Ovary (tissue), 9 donors: ENCODE results near the gene DNASE1L3. TPM values are rescaled to one million over a fixed set of nuclear protein-coding genes. Genes with fewer than 3 reads are reported as not detected.
"Not testable (repeated sequence)": the region's sequence is repeated elsewhere in the genome, so short reads cannot be mapped to it uniquely, and the experiment has no call there.

ENCODE experiments used
- DNase-seq, 5 donors: peaks; one replicate each; pipeline ENCODE4 v3.0.0-alpha.2; 2019 to 2020
- H3K27ac ChIP-seq, 2 donors: fragments of 200-600 bp; one replicate each; pipeline versions ENCODE4 v1.5.1 to v1.8.0; 2019 to 2022
- H3K27me3 ChIP-seq: fragments of 200-600 bp; one replicate; pipeline ENCODE4 v1.8.0; 2022
- H3K36me3 ChIP-seq: fragments of 200-600 bp; sonication (generic); one replicate; pipeline ENCODE4 v1.5.1; 2019
- H3K4me1 ChIP-seq: one replicate; pipeline ENCODE4 v1.8.1; 2013; ENCODE audit warnings: mild to moderate bottlenecking, moderate library complexity; ENCODE audit not compliant: insufficient read depth
- H3K4me3 ChIP-seq: fragments of 200-600 bp; sonication (generic); one replicate; pipeline ENCODE4 v1.5.1; 2017
- H3K9me3 ChIP-seq, 2 donors: fragments of 200-600 bp in 1 of 2; sonication (generic) in 1 of 2; one replicate each; pipeline versions ENCODE4 v1.5.1 to v1.8.1; 2013 to 2019; ENCODE audit warnings: mild to moderate bottlenecking in 1 of 2, moderate library complexity in 1 of 2
- EP300 ChIP-seq: sonication (generic); formaldehyde crosslinking; IDR thresholded peaks from one replicate; pipeline ENCODE4 v1.6.1; 2017; ENCODE audit warnings: antibody characterized with exemption
- POLR2A ChIP-seq: fragments of 450-650 bp; IDR thresholded peaks from one replicate; pipeline ENCODE4 v1.6.1; 2017; ENCODE audit warnings: antibody characterized with exemption, mild to moderate bottlenecking, moderate library complexity
- WGBS, 3 donors: extraction: QIAGEN DNeasy Blood & Tissue Kit in 1 of 3; methylation state at CpG; one replicate each; pipeline versions ENCODE4 v1.1.5 to v1.1.7; 2013 to 2017; 5-methylcytosine and 5-hydroxymethylcytosine counted together
- intact Hi-C, 4 donors: fragments of 100-400 bp; cut with DNase I; formaldehyde crosslinking; loops; one replicate each; pipeline versions ENCODE4 v1.11.0 to v1.15.1; 2022 to 2023
- polyA plus RNA-seq, 2 donors: library from polyadenylated mRNA; stranded (reverse); fragments of 200-250 nt in 1 of 2; fragments of 350-450 nt in 1 of 2; fragmentation: Illumina TruSeq in 1 of 2; extraction: RNeasy Lipid Tissue Mini Kit (QIAGEN cat#74804) in 1 of 2; gene quantifications; one replicate each; pipeline ENCODE4 v1.2.3, GENCODE V29; 2013 to 2014
- total RNA-seq, 7 donors: library from RNA; depleted of rRNA in 2 of 7; stranded (reverse); fragments of >200 nt in 2 of 7; fragmentation: NEBNext Ultra II Directional in 3 of 7; extraction: Animal tissue kit (Norgen Biotek cat#: 25700) in 3 of 7; gene quantifications; one replicate each; pipeline versions ENCODE4 v1.1.0 to v1.2.4, GENCODE V29; 2016 to 2023
- TF ChIP-seq, protein P1 (sequence below), 3 donors: fragments of 450-650 bp in 2 of 3; fragments of 200-600 bp in 1 of 3; IDR thresholded peaks; one replicate each; pipeline versions ENCODE4 v1.5.1 to v1.8.0; 2016 to 2022; ENCODE audit warnings: antibody characterized with exemption in 3 of 3, mild to moderate bottlenecking in 1 of 3
- donor health status: DM: no; HTN: no; CAD: no; lungs with moderate emphysema.
- donor health status: DM: no; HTN: no; CAD: no.
- donor health status: Bipolar disorder and iron deficiency.
- donor health status: DM: yes; HTN: yes; CAD: no.
- donor health status: DM: no; HTN: no; CAD: no.
- donor health status: DM: yes; HTN: yes; CAD: no.

Gene DNASE1L3
- total and polyA plus RNA-seq, 9 donors, result 0.48 to 10.3 (median 0.65) TPM; not detected in 2

DNA sequence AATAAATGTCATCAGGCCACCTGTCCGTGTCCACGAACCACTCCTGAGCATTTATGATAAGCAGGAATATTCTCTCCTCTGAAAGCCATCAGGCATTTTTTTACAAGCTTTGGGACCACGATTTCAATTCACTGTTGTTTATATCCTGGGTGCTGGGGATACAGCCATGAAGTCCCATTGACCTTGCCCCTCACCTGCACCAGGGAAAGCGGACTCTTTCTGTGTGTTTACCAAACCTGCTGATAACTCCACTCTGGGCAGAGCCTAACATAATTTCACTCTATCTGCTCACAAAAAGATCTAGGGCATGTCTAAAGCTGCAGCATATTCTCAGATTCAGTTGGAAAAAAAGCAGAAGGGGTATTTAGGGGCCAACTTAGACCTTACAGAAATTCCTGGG is 4.8 kb downstream of the DNASE1L3 start:
- Histone ChIP-seq H3K27ac (no peak overlapping the region), H3K9me3 (no peaks in the 10 kb centered on the region), H3K4me3 (no peak overlapping the region), H3K27me3 (no peaks in the 10 kb centered on the region), H3K36me3 (no peaks in the 10 kb centered on the region), H3K4me1 (no peaks in the 10 kb centered on the region)
- intact Hi-C loops, result no loop called here
- no peak for DNase-seq
- 72 to 79% (median 75%) methylated on average over 4 of the region's 4 CpGs for WGBS, 3 donors
- TF ChIP-seq POLR2A, result no peak
- no peak for TF ChIP-seq EP300
- TF ChIP-seq, protein P1, sequence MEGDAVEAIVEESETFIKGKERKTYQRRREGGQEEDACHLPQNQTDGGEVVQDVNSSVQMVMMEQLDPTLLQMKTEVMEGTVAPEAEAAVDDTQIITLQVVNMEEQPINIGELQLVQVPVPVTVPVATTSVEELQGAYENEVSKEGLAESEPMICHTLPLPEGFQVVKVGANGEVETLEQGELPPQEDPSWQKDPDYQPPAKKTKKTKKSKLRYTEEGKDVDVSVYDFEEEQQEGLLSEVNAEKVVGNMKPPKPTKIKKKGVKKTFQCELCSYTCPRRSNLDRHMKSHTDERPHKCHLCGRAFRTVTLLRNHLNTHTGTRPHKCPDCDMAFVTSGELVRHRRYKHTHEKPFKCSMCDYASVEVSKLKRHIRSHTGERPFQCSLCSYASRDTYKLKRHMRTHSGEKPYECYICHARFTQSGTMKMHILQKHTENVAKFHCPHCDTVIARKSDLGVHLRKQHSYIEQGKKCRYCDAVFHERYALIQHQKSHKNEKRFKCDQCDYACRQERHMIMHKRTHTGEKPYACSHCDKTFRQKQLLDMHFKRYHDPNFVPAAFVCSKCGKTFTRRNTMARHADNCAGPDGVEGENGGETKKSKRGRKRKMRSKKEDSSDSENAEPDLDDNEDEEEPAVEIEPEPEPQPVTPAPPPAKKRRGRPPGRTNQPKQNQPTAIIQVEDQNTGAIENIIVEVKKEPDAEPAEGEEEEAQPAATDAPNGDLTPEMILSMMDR (IDR thresholded peaks at IDR 0.05), result no peak

GRCh38 chr3:58204720-58205119 is 6.1 kb downstream of the DNASE1L3 start:
- no peak for DNase-seq
- no peaks in the 10 kb centered on the region for H3K4me1 ChIP-seq
- H3K9me3 ChIP-seq, result no peaks in the 10 kb centered on the region
- intact Hi-C loops, result no loop called here
- TF ChIP-seq, protein P1 (IDR thresholded peaks at IDR 0.05), result no peak
- TF ChIP-seq EP300, result no peak
- TF ChIP-seq POLR2A, result no peak
- WGBS, 3 donors, result 85 to 93% (median 87%) methylated on average over 4 of the region's 4 CpGs
- H3K4me3 ChIP-seq, result no peak overlapping the region
- H3K27ac ChIP-seq, result no peak overlapping the region
- H3K27me3 ChIP-seq, result no peaks in the 10 kb centered on the region
- H3K36me3 ChIP-seq, result no peaks in the 10 kb centered on the region

- intact Hi-C loops, result no loop called here
- no peaks in the 10 kb centered on the region for H3K36me3 ChIP-seq
- TF ChIP-seq EP300 (no peak), POLR2A (no peak)
- TF ChIP-seq, protein P1 (IDR thresholded peaks at IDR 0.05), result no peak
- no peaks in the 10 kb centered on the region for H3K9me3 ChIP-seq
- H3K27ac ChIP-seq, result no peak overlapping the region
- no peaks in the 10 kb centered on the region for H3K27me3 ChIP-seq
- no peak for DNase-seq
- no peak overlapping the region for H3K4me3 ChIP-seq
- 96 to 100% (median 96%) methylated on average over 4 of the region's 4 CpGs for WGBS, 3 donors
- H3K4me1 ChIP-seq, result peaks cover 1% of the 10 kb centered on the region
Measured at GRCh38 chr3:58203541-58203940, 7.2 kb downstream of the DNASE1L3 start.

DNA sequence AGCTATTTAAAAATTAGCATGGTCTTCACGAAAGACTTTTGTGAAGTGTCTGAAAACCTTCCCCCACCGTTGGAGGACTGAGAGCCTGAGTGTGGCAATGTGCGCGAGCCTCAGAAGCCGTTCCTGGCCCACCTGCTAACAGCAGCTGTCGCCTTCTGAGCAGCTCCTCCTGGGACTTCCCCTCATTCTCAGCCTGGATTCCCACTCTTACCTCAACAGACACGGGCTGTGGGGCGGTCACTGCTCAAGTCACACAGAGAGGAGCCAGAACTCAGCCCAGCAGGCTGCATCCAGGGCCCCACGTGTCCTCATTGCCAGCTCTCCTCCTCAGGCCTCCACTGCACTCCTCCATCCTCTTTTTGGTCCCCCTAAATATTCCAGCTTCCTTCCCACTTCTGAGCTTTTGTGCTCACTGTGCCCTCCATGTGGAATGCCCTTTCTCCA is 7.8 kb downstream of the DNASE1L3 start:
- Histone ChIP-seq H3K9me3 (no peaks in the 10 kb centered on the region), H3K27me3 (no peaks in the 10 kb centered on the region), H3K4me3 (no peak overlapping the region), H3K36me3 (no peaks in the 10 kb centered on the region), H3K27ac (no peak overlapping the region), H3K4me1 (peaks cover 4% of the 10 kb centered on the region)
- no peak for TF ChIP-seq POLR2A
- TF ChIP-seq, protein P1 (IDR thresholded peaks at IDR 0.05), result no peak
- no peak for TF ChIP-seq EP300
- intact Hi-C loops, result no loop called here
- DNase-seq, result no peak
- WGBS, 3 donors, result 84 to 91% (median 87%) methylated on average over 9 of the region's 9 CpGs

DNA sequence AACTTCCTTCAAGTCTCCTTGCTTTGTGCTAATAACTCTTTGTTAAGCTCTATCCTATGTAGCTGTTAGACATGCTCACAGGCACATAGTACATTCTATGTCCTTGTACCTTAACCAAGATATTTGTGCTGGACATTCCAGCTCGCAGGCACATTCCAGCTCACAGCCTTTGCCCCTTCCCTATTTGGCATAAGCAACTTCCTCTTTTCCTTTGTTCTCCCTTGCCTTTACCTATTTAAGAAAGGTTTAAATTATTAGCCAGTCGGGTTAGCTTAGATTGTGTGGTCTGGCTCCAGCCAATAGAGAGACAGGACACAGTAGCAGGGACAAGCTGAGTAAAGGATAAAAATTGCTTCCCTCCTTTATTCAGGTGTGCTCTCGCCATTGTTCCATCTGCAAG is 9.3 kb downstream of the DNASE1L3 start:
- 51 to 55% (median 52%) methylated on average over 3 of the region's 3 CpGs for WGBS, 3 donors
- H3K9me3 ChIP-seq, H3K36me3 ChIP-seq, H3K27ac ChIP-seq, intact Hi-C loops, H3K4me3 ChIP-seq, H3K27me3 ChIP-seq, H3K4me1 ChIP-seq, DNase-seq: not testable (repeated sequence)
